K562 (cell line): ENCODE data around the gene H2BK1. TPM values are rescaled to one million over a fixed set of nuclear protein-coding genes. Genes with fewer than 3 reads are reported as not detected.

Experiments
- CBX5 ChIP-seq: IDR thresholded peaks from 2 replicates; pipeline ENCODE4 v1.6.1; 2014; ENCODE audit warnings: low read depth, borderline replicate concordance
- CTBP1 ChIP-seq: fragments of 450-650 bp; IDR thresholded peaks from 2 replicates; pipeline ENCODE4 v1.6.1; 2016; ENCODE audit warnings: borderline replicate concordance
- CXXC5 ChIP-seq: fragments of 250-450 bp; sonication (Bioruptor Pico); IDR thresholded peaks from 2 replicates; pipeline ENCODE4 v1.8.0; 2022; ENCODE audit warnings: inconsistent platforms, mild to moderate bottlenecking, moderate library complexity
- GTF2A2 ChIP-seq: IDR thresholded peaks from 2 replicates; pipeline ENCODE4 v1.6.1; 2016; ENCODE audit warnings: mild to moderate bottlenecking, missing genetic modification characterization, missing compliant biosample characterization
- NR2C2 ChIP-seq, 2 experiments: fragments of 200-800 bp in 1 of 2; sonication (Bioruptor generic) in 1 of 2; sonication (generic) in 1 of 2; formaldehyde crosslinking in 1 of 2; IDR thresholded peaks; 2 replicates each; pipeline versions ENCODE4 v1.6.1 to v1.8.0; 2016 to 2022; ENCODE audit warnings: mild to moderate bottlenecking in 1 of 2, missing compliant biosample characterization in 1 of 2, missing genetic modification characterization in 1 of 2, missing genetic modification reagents in 1 of 2
- NR3C1 ChIP-seq: sonication (generic); formaldehyde crosslinking; IDR thresholded peaks from 2 replicates; pipeline ENCODE4 v1.8.1; 2022; ENCODE audit warnings: missing genetic modification reagents
- SMC3 ChIP-seq: conservative IDR thresholded peaks from 2 replicates; pipeline ENCODE4 v1.6.1; 2011; ENCODE audit warnings: low read depth, low read length, improper control_type of control experiment; ENCODE audit not compliant: insufficient read depth
- SRSF9 ChIP-seq: fragments of 200-400 bp; formaldehyde crosslinking; IDR thresholded peaks from 2 replicates; pipeline ENCODE4 v1.6.1; 2017; ENCODE audit warnings: low read depth, low read length, borderline replicate concordance
- STAG1 ChIP-seq: sonication (generic); formaldehyde crosslinking; IDR thresholded peaks from 2 replicates; pipeline ENCODE4 v1.5.0; 2020; ENCODE audit warnings: missing genetic modification reagents, borderline replicate concordance
- ZNF232 ChIP-seq: sonication (generic); formaldehyde crosslinking; IDR thresholded peaks from 2 replicates; pipeline ENCODE4 v1.8.0; 2022; ENCODE audit warnings: mild to moderate bottlenecking, missing genetic modification reagents
- ZNF395 ChIP-seq: fragments of 200-800 bp; sonication (Bioruptor generic); IDR thresholded peaks from 2 replicates; pipeline ENCODE4 v1.6.1; 2017; ENCODE audit warnings: missing genetic modification characterization, missing compliant biosample characterization
- polyA plus RNA-seq, 8 experiments: library from polyadenylated mRNA; depleted of rRNA in 4 of 8; stranded (reverse) in 5 of 8; unstranded in 3 of 8; fragments of >200 nt; fragmentation: Nextera tagmentation in 2 of 8; fragmentation: Illumina TruSeq in 1 of 8; extraction: Ambion mirVana in 2 of 8; extraction: Trizol in 1 of 8; gene quantifications; 2 replicates each; pipeline versions ENCODE4 v1.2.1 to v1.2.3, GENCODE V29; 2011 to 2014; ENCODE audit warnings: inconsistent platforms in 1 of 8, missing spikeins in 1 of 8
- total RNA-seq, 7 experiments: library from RNA; depleted of rRNA in 6 of 7; stranded (reverse); fragments of >200 nt in 6 of 7; fragmentation: Illumina TruSeq in 2 of 7; extraction: Trizol in 2 of 7; gene quantifications; 2 replicates each; pipeline versions ENCODE4 v1.2.1 to v1.2.3, GENCODE V29; 2011 to 2021; ENCODE audit warnings: low replicate concordance in 1 of 7
- TF ChIP-seq, protein P1 (sequence below): sonication (generic); formaldehyde crosslinking; IDR thresholded peaks from 2 replicates; pipeline ENCODE4 v1.8.0; 2022; ENCODE audit warnings: missing genetic modification reagents, mild to moderate bottlenecking, moderate library complexity, borderline replicate concordance
- TF ChIP-seq, protein P2 (sequence below): fragments of 450-650 bp; IDR thresholded peaks from 2 replicates; pipeline ENCODE4 v1.6.1; 2016; ENCODE audit warnings: mild to moderate bottlenecking, moderate library complexity

Gene H2BK1
- total and polyA plus RNA-seq, 9 of the 15 experiments (the other 6 are each of a cell fraction or from before 2014, with no cell fraction given) = not detected

DNA sequence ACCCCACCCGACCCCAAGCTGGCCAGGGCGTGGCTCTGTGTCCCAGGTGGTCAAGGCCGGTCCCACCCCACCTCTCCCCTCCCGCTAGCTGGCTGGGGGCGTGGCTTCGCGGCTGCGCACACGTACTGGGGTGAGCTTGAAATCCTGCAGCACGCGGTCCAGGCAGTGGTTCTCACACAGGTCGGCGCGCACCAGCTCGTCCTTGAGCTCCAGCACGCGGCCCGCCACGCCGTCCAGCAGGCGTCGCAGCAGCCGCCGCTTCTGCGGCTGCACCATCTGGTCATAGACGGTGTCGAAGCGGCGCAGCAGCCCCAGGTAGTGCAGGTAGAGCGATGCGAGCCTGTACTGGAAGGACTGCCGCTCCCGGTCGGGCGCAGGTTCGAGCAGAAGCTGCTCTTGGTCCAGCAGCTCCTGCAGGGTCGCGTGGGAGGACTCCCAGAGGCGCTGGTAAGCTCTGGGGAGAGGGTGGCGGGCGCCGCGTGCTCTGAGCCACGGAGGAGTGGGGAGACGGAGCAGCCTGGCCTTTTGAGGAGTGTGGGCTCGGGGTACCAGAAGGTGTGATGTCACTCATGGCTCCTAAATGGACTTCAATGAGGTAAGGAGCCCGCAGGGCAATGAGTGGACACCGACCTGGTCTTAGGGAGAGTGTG, 5.8 kb downstream of the H2BK1 start (continued):
- TF ChIP-seq, protein P1, sequence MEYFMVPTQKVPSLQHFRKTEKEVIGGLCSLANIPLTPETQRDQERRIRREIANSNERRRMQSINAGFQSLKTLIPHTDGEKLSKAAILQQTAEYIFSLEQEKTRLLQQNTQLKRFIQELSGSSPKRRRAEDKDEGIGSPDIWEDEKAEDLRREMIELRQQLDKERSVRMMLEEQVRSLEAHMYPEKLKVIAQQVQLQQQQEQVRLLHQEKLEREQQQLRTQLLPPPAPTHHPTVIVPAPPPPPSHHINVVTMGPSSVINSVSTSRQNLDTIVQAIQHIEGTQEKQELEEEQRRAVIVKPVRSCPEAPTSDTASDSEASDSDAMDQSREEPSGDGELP (CRISPR knock-in tag) = peak; percentile 55; the same call in 1 of the 2 replicates
- TF ChIP-seq, protein P2, sequence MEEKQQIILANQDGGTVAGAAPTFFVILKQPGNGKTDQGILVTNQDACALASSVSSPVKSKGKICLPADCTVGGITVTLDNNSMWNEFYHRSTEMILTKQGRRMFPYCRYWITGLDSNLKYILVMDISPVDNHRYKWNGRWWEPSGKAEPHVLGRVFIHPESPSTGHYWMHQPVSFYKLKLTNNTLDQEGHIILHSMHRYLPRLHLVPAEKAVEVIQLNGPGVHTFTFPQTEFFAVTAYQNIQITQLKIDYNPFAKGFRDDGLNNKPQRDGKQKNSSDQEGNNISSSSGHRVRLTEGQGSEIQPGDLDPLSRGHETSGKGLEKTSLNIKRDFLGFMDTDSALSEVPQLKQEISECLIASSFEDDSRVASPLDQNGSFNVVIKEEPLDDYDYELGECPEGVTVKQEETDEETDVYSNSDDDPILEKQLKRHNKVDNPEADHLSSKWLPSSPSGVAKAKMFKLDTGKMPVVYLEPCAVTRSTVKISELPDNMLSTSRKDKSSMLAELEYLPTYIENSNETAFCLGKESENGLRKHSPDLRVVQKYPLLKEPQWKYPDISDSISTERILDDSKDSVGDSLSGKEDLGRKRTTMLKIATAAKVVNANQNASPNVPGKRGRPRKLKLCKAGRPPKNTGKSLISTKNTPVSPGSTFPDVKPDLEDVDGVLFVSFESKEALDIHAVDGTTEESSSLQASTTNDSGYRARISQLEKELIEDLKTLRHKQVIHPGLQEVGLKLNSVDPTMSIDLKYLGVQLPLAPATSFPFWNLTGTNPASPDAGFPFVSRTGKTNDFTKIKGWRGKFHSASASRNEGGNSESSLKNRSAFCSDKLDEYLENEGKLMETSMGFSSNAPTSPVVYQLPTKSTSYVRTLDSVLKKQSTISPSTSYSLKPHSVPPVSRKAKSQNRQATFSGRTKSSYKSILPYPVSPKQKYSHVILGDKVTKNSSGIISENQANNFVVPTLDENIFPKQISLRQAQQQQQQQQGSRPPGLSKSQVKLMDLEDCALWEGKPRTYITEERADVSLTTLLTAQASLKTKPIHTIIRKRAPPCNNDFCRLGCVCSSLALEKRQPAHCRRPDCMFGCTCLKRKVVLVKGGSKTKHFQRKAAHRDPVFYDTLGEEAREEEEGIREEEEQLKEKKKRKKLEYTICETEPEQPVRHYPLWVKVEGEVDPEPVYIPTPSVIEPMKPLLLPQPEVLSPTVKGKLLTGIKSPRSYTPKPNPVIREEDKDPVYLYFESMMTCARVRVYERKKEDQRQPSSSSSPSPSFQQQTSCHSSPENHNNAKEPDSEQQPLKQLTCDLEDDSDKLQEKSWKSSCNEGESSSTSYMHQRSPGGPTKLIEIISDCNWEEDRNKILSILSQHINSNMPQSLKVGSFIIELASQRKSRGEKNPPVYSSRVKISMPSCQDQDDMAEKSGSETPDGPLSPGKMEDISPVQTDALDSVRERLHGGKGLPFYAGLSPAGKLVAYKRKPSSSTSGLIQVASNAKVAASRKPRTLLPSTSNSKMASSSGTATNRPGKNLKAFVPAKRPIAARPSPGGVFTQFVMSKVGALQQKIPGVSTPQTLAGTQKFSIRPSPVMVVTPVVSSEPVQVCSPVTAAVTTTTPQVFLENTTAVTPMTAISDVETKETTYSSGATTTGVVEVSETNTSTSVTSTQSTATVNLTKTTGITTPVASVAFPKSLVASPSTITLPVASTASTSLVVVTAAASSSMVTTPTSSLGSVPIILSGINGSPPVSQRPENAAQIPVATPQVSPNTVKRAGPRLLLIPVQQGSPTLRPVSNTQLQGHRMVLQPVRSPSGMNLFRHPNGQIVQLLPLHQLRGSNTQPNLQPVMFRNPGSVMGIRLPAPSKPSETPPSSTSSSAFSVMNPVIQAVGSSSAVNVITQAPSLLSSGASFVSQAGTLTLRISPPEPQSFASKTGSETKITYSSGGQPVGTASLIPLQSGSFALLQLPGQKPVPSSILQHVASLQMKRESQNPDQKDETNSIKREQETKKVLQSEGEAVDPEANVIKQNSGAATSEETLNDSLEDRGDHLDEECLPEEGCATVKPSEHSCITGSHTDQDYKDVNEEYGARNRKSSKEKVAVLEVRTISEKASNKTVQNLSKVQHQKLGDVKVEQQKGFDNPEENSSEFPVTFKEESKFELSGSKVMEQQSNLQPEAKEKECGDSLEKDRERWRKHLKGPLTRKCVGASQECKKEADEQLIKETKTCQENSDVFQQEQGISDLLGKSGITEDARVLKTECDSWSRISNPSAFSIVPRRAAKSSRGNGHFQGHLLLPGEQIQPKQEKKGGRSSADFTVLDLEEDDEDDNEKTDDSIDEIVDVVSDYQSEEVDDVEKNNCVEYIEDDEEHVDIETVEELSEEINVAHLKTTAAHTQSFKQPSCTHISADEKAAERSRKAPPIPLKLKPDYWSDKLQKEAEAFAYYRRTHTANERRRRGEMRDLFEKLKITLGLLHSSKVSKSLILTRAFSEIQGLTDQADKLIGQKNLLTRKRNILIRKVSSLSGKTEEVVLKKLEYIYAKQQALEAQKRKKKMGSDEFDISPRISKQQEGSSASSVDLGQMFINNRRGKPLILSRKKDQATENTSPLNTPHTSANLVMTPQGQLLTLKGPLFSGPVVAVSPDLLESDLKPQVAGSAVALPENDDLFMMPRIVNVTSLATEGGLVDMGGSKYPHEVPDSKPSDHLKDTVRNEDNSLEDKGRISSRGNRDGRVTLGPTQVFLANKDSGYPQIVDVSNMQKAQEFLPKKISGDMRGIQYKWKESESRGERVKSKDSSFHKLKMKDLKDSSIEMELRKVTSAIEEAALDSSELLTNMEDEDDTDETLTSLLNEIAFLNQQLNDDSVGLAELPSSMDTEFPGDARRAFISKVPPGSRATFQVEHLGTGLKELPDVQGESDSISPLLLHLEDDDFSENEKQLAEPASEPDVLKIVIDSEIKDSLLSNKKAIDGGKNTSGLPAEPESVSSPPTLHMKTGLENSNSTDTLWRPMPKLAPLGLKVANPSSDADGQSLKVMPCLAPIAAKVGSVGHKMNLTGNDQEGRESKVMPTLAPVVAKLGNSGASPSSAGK = peak; percentile 92
- TF ChIP-seq NR3C1 (CRISPR knock-in tag) (peak; percentile 65; the same call in 1 of the 2 replicates), NR2C2 (CRISPR knock-in tag; IDR thresholded peaks at IDR 0.05) (peak; percentile 48; the same call in 1 of the 2 replicates), NR2C2 (tag; IDR thresholded peaks at IDR 0.05) (no peak), ZNF232 (CRISPR knock-in tag) (0 out of 2 replicates have a peak, but pooled peaks have one; percentile 77), GTF2A2 (tag) (no peak), CXXC5 (CRISPR knock-in tag) (peak; percentile 77), CBX5 (0 out of 2 replicates have a peak, but pooled peaks have one; percentile 12), SRSF9 (no peak), STAG1 (CRISPR knock-in tag) (0 out of 2 replicates have a peak, but pooled peaks have one; percentile 16), ZNF395 (CRISPR knock-in tag) (0 out of 2 replicates have a peak, but pooled peaks have one; percentile 25), SMC3 (0 out of 2 replicates have a peak, but pooled peaks have one; percentile 24), CTBP1 (peak; percentile 38; the same call in 1 of the 2 replicates)
